GM12878 (cell line): ENCODE results near the gene PARPBP. TPM values are rescaled to one million over a fixed set of nuclear protein-coding genes. Genes with fewer than 3 reads are reported as not detected.

Experiments used
- BCL11A ChIP-seq: IDR thresholded peaks from 2 replicates; pipeline ENCODE4 v1.6.1; 2011; ENCODE audit warnings: low read depth, low read length
- CEBPB ChIP-seq, 2 experiments: fragments of 150-350 bp in 1 of 2; IDR thresholded peaks; 2 replicates each; pipeline ENCODE4 v1.6.1; 2012 to 2014; ENCODE audit warnings: low read depth in 2 of 2, low read length in 2 of 2, borderline replicate concordance in 1 of 2, inconsistent platforms in 1 of 2
- E2F8 ChIP-seq: fragments of 450-650 bp; IDR thresholded peaks from 2 replicates; pipeline ENCODE4 v1.6.1; 2018; ENCODE audit warnings: mild to moderate bottlenecking, low read depth, moderate library complexity; ENCODE audit not compliant: partially characterized antibody
- HCFC1 ChIP-seq: fragments of 150-350 bp; IDR thresholded peaks from 2 replicates; pipeline ENCODE4 v1.6.1; 2014; ENCODE audit warnings: low read length
- IKZF1 ChIP-seq: fragments of 450-650 bp; conservative IDR thresholded peaks from 2 replicates; pipeline ENCODE4 v1.6.1; 2017; ENCODE audit warnings: antibody characterized with exemption, mild to moderate bottlenecking
- JUND ChIP-seq: IDR thresholded peaks from 2 replicates; pipeline ENCODE4 v1.6.1; 2012; ENCODE audit warnings: low read depth, mild to moderate bottlenecking, low read length, improper control_type of control experiment, moderate library complexity
- MAX ChIP-seq: IDR thresholded peaks from 2 replicates; pipeline ENCODE4 v1.6.1; 2012; ENCODE audit warnings: low read depth, low read length, improper control_type of control experiment
- NKRF ChIP-seq: fragments of 450-650 bp; conservative IDR thresholded peaks from 2 replicates; pipeline ENCODE4 v1.6.1; 2017; ENCODE audit warnings: mild to moderate bottlenecking, moderate library complexity
- RUNX3 ChIP-seq: IDR thresholded peaks from 2 replicates; pipeline ENCODE4 v1.6.1; 2012; ENCODE audit warnings: low read length, inconsistent platforms
- SIN3A ChIP-seq: IDR thresholded peaks from 2 replicates; pipeline ENCODE4 v1.6.1; 2012; ENCODE audit warnings: low read depth, low read length, improper control_type of control experiment
- SMAD1 ChIP-seq: fragments of 450-650 bp; IDR thresholded peaks from 2 replicates; pipeline ENCODE4 v1.6.1; 2018; ENCODE audit warnings: mild to moderate bottlenecking, low read depth; ENCODE audit not compliant: partially characterized antibody
- SPI1 ChIP-seq: IDR thresholded peaks from 2 replicates; pipeline ENCODE4 v1.6.1; 2011; ENCODE audit warnings: low read depth, mild to moderate bottlenecking, low read length, moderate library complexity, borderline replicate concordance; ENCODE audit not compliant: insufficient read depth
- TBL1XR1 ChIP-seq: IDR thresholded peaks from 2 replicates; pipeline ENCODE4 v1.6.1; 2012; ENCODE audit warnings: low read depth, low read length, improper control_type of control experiment
- TCF7 ChIP-seq: IDR thresholded peaks from 2 replicates; pipeline ENCODE4 v1.6.1; 2014; ENCODE audit warnings: antibody characterized with exemption, borderline replicate concordance
- YBX1 ChIP-seq: fragments of 450-650 bp; IDR thresholded peaks from 2 replicates; pipeline ENCODE4 v1.6.1; 2016; ENCODE audit warnings: antibody characterized with exemption
- ZNF207 ChIP-seq: fragments of 450-650 bp; IDR thresholded peaks from 2 replicates; pipeline ENCODE4 v1.6.1; 2014; ENCODE audit warnings: antibody characterized with exemption, mild to moderate bottlenecking, borderline replicate concordance
- ZNF622 ChIP-seq: fragments of 450-650 bp; IDR thresholded peaks from 2 replicates; pipeline ENCODE4 v1.6.1; 2017; ENCODE audit warnings: mild to moderate bottlenecking, inconsistent platforms
- polyA plus RNA-seq, 11 experiments: library from polyadenylated mRNA; depleted of rRNA in 4 of 11; unstranded in 6 of 11; stranded (reverse) in 5 of 11; fragments of >200 nt; fragmentation: Nextera tagmentation in 4 of 11; fragmentation: Illumina TruSeq in 1 of 11; extraction: Ambion mirVana in 4 of 11; extraction: Trizol in 1 of 11; gene quantifications; 1 replicate in 1 of 11; 2 replicates in 10 of 11; pipeline versions ENCODE4 v1.2.1 to v1.2.3, GENCODE V29; 2011 to 2016; ENCODE audit warnings: inconsistent platforms in 2 of 11, missing spikeins in 2 of 11, low read depth in 1 of 11
- total RNA-seq, 4 experiments: library from RNA; depleted of rRNA in 3 of 4; stranded (reverse); fragments of >200 nt in 3 of 4; fragmentation: Illumina TruSeq in 1 of 4; extraction: Trizol in 1 of 4; gene quantifications; 2 replicates each; pipeline versions ENCODE4 v1.2.1 to v1.2.3, GENCODE V29; 2013 to 2021
- TF ChIP-seq, protein P1 (sequence below): fragments of 450-650 bp; IDR thresholded peaks from 2 replicates; pipeline ENCODE4 v1.6.1; 2016; ENCODE audit warnings: mild to moderate bottlenecking, moderate library complexity, borderline replicate concordance
- TF ChIP-seq, protein P2 (sequence below): IDR thresholded peaks from 2 replicates; pipeline ENCODE4 v1.6.1; 2012; ENCODE audit warnings: low read depth, low read length, improper control_type of control experiment
- TF ChIP-seq, protein P3 (sequence below): IDR thresholded peaks from 2 replicates; pipeline ENCODE4 v1.6.1; 2011; ENCODE audit warnings: low read depth, low read length, improper control_type of control experiment, borderline replicate concordance

PARPBP gene
- total and polyA plus RNA-seq, 10 of the 15 experiments (the other 5 are each of a cell fraction or from before 2014, with no cell fraction given) = 20.3 to 57.7 (median 32.4) TPM

DNA sequence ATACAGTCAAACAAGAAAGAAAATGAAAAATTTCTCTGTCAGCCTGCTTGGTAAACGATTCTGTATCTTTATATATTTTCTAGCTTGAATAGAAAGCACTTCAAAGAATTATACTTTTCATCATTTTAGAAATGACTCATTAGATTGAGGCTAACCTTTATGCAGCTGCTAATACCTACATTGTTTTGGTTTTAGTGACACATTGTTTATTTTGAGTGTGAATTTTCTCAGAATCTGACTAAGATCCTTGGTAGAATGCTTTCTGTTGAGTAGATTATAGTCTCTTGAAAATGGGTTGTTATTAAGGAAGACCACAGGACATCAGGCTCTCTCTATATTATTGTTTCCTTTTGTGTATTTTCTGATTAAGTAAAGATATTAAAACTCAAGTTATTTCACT is 77.8 kb downstream of the PARPBP start, which contains the start of gene PMCH (continued):
- no peak for TF ChIP-seq ZNF622
- no peak for TF ChIP-seq NKRF
- TF ChIP-seq CEBPB (IDR thresholded peaks at IDR 0.05; ENCODE audit: borderline replicate concordance in 1 of 2, low read depth in 2 of 2, low read length in 2 of 2) = no peak; a peak in 1 of 4 replicates
- TF ChIP-seq, protein P1, sequence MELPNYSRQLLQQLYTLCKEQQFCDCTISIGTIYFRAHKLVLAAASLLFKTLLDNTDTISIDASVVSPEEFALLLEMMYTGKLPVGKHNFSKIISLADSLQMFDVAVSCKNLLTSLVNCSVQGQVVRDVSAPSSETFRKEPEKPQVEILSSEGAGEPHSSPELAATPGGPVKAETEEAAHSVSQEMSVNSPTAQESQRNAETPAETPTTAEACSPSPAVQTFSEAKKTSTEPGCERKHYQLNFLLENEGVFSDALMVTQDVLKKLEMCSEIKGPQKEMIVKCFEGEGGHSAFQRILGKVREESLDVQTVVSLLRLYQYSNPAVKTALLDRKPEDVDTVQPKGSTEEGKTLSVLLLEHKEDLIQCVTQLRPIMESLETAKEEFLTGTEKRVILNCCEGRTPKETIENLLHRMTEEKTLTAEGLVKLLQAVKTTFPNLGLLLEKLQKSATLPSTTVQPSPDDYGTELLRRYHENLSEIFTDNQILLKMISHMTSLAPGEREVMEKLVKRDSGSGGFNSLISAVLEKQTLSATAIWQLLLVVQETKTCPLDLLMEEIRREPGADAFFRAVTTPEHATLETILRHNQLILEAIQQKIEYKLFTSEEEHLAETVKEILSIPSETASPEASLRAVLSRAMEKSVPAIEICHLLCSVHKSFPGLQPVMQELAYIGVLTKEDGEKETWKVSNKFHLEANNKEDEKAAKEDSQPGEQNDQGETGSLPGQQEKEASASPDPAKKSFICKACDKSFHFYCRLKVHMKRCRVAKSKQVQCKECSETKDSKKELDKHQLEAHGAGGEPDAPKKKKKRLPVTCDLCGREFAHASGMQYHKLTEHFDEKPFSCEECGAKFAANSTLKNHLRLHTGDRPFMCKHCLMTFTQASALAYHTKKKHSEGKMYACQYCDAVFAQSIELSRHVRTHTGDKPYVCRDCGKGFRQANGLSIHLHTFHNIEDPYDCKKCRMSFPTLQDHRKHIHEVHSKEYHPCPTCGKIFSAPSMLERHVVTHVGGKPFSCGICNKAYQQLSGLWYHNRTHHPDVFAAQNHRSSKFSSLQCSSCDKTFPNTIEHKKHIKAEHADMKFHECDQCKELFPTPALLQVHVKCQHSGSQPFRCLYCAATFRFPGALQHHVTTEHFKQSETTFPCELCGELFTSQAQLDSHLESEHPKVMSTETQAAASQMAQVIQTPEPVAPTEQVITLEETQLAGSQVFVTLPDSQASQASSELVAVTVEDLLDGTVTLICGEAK = no peak
- TF ChIP-seq SIN3A = no peak
- no peak for TF ChIP-seq MAX
- TF ChIP-seq, protein P2, sequence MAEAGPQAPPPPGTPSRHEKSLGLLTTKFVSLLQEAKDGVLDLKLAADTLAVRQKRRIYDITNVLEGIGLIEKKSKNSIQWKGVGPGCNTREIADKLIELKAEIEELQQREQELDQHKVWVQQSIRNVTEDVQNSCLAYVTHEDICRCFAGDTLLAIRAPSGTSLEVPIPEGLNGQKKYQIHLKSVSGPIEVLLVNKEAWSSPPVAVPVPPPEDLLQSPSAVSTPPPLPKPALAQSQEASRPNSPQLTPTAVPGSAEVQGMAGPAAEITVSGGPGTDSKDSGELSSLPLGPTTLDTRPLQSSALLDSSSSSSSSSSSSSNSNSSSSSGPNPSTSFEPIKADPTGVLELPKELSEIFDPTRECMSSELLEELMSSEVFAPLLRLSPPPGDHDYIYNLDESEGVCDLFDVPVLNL = no peak
- peak; percentile 86 for TF ChIP-seq RUNX3
- TF ChIP-seq YBX1 = no peak
- no peak for TF ChIP-seq ZNF207
- TF ChIP-seq JUND = peak; percentile 36; the same call in 1 of the 2 replicates
- TF ChIP-seq HCFC1 = no peak
- no peak for TF ChIP-seq IKZF1
- TF ChIP-seq, protein P3, sequence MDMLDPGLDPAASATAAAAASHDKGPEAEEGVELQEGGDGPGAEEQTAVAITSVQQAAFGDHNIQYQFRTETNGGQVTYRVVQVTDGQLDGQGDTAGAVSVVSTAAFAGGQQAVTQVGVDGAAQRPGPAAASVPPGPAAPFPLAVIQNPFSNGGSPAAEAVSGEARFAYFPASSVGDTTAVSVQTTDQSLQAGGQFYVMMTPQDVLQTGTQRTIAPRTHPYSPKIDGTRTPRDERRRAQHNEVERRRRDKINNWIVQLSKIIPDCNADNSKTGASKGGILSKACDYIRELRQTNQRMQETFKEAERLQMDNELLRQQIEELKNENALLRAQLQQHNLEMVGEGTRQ = no peak
- peak; percentile 92 for TF ChIP-seq TCF7
- no peak for TF ChIP-seq E2F8
- TF ChIP-seq SMAD1 = no peak
- no peak for TF ChIP-seq TBL1XR1
- no peak for TF ChIP-seq SPI1
- peak; percentile 47; the same call in 1 of the 2 replicates for TF ChIP-seq BCL11A
